GM19099 (cell line): Measurements from ENCODE around the gene CADM1.

Source experiments
- POLR2A ChIP-seq: IDR thresholded peaks from 3 replicates; pipeline ENCODE4 v1.6.1; 2011; ENCODE audit warnings: low read depth; ENCODE audit not compliant: insufficient read length; ENCODE audit errors: extremely low read depth

Gene CADM1

GRCh38 chr11:115504276-115505158, at the start of gene CADM1:
Gene CADM1 (minus strand): TSS chr11:115504415.
- TF ChIP-seq POLR2A: peak; percentile 67

DNA sequence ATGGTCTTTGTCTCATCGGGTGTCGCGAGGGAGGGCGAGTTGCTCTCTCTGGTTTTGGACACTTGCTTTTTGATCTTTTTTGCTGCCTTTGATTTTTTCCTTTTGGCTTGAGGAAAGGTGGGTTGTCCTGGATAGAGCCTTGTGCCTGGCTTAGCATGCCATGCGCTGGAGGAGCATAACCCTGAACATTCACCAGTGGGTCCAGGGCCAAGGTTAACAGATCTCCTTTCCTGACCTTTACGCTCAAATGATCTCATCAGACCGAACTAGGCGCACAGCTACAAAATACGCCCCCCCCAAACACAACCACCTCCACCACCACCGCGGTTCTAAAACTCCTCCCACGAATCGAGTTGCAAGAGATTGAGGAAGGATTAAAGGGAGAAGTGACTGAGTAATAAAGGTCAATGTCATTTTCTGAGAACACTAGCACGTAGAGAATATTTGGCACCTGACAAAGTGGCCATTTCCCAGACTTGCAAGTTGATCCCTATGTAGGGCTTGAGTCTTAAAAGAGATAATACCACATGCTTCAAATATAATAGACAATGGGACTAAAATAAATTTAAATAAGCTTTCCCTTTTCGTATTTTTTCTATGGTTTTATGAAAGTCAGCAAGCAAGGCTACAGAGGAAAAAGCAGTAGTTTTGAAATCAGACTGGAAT, 48.7 kb upstream of the CADM1 start:
- no peak for TF ChIP-seq POLR2A

GRCh38 chr11:115552151-115552772, 48.0 kb upstream of the CADM1 start:
- TF ChIP-seq POLR2A: no peak

GRCh38 chr11:115550291-115551059, 46.3 kb upstream of the CADM1 start:
- no peak for TF ChIP-seq POLR2A

DNA sequence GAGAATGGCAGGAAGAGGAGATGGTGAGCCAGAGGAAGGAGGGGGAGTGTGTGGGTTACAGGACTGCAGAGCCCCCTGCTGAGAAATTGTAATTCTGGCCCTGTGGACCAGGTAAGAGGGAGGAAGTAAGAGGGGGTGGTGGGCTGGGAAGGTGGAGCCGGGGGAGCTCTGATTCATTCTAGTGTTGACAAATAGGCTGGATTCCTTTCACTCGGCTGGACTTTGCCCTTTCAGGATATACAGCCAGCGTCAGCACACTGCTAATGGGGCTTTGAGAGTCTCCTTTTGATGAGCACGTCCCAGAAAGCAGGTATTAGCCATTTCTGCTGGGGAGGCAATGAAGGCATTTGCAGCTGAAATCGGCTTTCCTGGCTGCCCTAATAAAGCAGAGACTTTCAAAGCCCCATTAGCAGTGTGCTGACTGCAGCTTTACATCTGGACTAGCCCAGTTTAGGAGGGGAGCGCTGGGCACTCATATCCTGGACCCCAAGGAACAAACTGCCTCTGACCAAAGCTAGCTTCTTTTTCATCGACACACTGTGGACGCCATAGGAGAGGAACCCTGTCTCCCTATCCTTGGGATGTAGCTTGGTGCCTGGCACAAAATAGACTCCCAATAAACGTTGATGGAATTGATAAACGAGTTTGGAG, 44.8 kb upstream of the CADM1 start:
- TF ChIP-seq POLR2A: no peak

DNA sequence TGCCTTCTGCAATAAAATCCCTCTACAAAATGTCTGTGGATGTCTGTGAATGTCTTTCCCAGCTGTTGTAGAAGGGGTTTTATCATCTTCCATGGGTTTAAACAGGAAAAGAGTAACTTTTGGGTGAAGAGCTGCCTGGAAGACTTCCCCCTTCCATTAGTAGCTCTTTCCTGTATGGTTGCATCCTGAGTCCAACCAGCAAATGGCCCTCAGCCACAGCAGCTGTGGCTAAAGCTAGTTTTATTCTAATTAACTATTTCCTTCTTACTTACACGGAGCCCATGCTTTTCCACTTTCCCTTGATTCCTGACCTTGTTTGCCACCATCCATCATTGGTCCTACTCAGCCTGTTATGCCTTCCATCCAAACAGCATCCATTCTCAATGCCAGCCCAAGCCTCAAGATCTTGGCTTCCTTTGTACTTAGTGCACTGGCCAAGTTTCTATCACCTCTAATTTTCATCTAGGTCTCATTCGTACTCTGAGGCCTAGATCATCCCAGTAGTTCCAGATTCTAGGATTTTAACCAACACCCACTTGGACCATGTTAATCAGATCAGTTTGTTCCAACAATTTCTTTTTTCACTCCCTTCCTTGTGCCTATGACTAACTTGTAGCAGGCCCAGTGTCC, 41.5 kb upstream of the CADM1 start:
- no peak for TF ChIP-seq POLR2A

DNA sequence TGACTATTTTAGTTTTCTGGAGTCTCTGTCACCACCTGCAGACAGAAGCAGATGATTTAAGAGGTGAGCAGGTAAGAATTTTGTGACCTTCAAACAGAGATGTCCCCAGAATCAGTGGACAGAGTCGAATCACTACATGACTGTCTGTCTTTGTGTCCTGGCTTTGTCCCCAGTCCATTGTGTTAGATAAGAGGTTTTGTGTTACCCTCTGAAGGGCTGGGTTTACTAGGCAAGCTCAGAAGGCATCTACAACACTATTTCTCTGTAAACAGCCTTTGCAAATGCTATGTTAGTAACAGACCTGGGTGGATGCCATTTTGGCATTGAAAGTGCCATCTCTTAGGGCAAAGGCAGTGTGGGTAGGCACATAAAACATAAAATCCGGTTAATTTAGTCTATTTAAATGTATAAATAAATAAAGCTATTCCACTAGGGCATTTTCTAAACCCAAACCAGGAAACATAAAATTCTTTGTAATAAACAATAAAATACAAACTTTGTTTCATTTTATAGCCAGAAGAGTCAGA, 40.3 kb upstream of the CADM1 start:
- TF ChIP-seq POLR2A: no peak

GRCh38 chr11:115541518-115541917, 37.3 kb upstream of the CADM1 start:
- TF ChIP-seq POLR2A: no peak

GRCh38 chr11:115539844-115540243, 35.6 kb upstream of the CADM1 start:
- TF ChIP-seq POLR2A: no peak

DNA sequence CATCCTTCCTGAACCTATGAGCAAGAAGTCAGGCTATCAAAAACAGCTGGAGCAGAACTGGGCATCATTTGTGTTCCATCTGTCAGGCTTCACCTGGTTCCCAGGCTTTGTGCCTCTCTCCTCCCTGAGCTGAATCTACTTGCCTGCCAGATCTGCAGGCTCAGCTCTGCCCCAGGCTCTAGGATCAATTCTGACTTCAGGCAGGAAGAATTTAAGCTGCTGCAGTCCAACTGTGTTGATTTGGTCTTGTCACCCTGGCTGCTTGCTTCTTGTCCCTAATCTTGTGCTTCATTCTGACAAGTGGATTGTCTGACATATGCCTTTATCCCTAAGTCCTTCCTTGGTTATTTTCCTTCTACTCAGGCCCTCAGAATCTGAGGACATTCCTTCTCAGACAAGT, 31.6 kb upstream of the CADM1 start:
- no peak for TF ChIP-seq POLR2A

GRCh38 chr11:115530752-115531151, 26.5 kb upstream of the CADM1 start:
- no peak for TF ChIP-seq POLR2A

DNA sequence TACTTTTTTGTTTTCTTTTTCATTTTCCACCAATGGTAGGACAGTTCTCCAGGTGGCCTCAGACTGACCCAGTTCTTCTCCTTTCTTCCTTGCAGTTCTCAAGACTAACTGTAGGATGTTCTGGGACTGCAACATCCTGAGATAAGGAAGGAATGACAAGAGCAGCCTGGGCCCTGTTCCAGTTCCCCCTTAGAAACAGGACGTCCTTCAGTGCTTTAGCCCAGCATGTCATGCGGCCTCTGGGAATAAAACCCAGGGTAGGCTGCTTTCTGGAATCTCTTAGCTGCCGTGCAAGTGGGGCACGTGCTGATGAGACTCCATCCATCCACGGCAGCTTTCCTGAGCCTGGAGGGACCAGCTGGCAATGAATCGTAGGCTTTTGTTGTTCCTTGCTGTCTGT, 24.0 kb upstream of the CADM1 start:
- no peak for TF ChIP-seq POLR2A

DNA sequence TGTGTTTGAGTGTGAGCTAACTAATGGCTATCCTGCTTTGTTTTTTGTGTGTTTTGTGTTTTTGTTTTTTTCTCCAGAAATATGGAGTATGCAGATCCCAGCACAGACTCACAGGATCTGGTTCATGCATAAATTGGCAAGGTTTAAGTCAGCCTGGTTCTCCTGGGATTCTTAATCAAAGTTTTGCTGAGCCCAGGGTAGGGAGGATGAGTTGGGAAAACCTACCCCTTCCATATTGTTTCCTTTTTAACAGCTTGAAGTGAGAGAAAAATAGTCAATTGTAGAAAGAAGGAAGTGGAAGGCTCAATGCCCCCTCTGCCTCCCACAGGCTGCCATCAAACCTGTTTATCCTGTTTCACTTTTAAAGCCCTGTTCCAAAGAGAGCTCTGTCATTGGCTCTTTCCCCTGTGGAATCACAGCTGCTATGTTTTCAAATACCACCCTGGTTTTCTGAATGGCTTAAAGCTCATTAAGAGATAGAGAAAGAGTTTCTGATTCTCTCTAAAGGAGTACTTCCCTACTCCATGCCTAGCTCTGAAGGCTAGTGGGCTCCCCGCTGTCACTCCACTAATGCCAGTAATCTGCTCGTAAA, 23.4 kb upstream of the CADM1 start:
- TF ChIP-seq POLR2A: no peak
